HG02938 (cell line): ENCODE measurements around the gene FICD.

Source experiments
- ATAC-seq: cut with Tn5 transposase; IDR thresholded peaks from one replicate; pipeline ENCODE4 v1.9.1; 2021; ENCODE audit warnings: mild to moderate bottlenecking, moderate library complexity; ENCODE audit not compliant: unreplicated experiment

The FICD gene

DNA sequence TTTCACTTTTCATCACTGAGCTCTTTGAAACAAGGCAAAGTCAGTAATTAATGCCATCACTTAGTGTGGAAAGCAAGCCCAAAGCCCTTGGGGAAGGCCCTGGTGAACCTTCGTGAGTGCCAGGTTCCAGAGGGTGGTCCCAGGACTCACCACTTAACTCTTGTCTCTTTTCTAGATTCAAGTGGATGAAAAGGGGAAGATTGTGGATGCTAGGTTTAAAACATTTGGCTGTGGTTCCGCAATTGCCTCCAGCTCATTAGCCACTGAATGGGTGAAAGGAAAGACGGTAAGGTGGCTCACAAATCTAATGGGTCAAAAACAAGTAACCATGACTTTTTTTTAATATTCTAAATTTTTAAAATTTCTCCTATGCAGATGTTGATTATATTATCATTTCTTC, 50.1 kb downstream of the FICD start:
- ATAC-seq: no peak

DNA sequence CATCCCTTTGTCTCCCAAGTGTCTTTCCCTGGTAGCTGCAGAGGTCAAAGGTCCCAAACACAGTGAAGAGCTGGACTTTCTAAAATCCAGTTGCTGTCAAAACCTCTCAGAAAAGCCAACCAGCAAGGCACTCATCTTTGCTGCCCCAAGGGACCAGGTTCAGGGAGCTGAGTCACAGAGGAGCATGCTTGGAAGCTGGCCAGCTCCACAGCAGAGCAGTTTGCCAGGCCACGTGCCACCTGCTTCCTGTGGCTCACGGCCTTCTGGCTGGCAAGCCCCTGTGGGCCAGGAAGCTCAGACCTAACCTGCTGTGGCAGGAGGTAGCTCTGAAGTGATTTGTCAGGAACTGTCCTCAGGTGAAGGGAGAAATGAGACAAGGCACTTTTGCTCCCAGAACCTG, 50.9 kb downstream of the FICD start:
- no peak for ATAC-seq

DNA sequence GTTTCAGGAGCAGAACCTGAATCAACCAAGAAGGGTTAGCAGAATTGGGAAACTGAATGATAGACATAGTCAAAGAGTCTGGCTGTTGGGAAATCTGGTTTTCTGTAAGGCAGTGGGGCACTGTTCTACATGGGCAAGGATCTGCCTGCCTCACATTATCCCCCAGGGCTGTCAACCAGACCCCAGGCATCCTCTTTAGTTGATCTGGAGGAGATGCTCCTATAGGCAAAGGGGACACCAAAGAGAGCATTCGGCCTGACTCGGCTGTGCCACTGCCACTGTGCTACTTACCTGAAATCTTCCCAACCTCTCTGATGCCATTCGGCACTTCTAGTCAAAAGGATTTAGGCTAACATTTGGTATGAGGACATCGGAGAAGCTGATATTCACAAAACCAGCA, 51.4 kb downstream of the FICD start:
- no peak for ATAC-seq

DNA sequence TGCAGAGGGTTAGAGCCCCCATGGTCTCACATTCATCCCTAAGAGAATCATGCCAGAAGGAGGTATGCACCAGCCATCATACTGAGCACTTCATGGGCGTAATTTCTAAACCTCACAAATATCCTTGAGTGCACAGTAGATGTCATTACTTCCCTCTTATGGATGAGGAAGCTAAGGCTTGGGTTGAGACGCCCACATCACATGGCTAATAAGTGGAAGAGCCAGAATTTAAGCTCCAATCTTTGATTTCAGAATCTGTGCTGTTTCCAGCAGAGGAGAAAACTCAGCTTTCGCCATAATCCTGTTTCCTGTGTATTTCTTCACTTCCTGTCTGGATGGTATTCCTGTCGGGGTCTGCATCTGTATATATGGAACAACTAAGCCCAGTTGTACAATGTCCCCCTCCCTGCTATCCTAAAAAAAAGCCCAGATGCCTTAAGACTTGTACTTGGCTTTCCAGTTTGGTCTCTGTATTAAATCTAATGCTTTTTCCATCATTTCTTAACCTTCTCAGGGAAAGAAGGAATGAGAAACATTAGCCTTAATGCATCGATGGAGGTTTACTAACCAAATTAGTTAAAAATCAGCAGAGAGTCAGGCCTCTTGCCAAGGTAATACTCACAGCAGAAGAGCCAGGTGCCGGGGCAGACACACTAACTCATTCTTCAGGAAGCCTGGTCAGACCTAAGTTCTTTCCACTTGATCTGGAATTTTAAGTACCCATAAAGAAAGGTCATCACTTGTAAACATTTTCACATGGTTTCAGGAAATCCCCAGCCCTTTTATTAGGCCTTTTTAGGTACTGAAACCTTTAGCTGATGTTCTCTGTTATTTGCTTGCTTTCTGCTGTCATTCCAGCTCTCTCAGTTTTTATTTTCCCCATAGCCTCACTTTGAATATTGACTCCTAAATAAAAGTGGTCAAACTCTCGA, 52.6 kb downstream of the FICD start:
- ATAC-seq: no peak

DNA sequence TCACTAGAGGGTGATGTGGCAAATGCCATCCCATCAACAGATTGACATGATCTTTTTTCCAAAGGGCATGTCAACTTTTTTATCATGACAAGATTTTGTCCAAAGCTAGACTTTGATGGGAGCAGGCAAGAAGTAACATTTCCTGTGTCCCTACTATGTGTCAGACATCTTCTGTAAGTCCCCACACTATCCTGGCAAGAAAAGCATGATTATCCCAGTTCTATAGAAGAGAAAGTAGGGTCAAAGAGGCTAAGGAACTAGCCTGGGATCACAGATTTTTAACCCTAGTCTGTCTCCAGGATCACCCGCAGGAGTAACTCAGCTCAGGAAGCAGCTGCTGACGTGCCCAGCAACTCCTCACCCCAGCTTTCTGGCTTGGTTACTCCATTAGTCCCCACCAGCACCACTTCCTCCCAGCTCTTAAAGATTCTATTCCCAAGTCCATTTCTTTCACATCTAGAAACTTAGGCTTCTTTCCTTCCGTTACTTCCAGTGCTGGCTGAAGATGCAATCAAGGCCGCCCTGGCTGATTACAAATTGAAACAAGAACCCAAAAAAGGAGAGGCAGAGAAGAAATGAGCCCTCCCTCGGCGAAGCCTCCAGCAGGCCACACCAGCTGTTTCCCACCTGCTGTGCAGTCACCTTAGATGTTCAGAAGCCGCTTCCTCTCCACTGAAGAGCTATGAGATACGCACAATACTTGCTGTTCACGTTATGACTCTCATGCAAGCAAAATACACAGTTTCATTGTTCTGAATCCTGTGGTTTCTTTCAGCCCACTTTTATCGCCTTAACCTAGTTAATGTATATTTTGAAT, 53.5 kb downstream of the FICD start:
- peak; percentile 78 for ATAC-seq
